Germinal center (tissue), 1 donor: ENCODE data around the gene RDH16.
"Not testable (repeated sequence)": the region's sequence is repeated elsewhere in the genome, so short reads cannot be mapped to it uniquely, and the experiment has no call there.

Experiments
- DNase-seq: peaks from one replicate; pipeline ENCODE4 v3.0.0; 2012; ENCODE audit warnings: mixed read lengths, low spot score

RDH16 gene

DNA sequence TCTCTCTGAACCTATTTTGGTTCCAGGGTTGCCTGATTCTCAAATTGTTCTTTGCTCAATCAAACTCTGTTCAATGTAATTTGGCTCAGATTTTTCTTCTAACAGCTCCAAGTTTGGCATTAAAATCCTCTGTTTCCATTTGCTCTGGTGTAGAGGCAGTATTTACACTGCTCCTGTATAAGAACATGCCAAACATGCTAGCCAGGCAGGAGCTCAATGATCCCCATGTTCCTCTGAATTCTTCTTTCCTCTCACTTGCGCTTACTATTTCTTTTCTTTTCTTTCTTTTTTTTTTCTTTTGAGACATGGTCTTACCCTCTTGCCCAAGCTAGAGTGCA is 40.4 kb downstream of the RDH16 start:
- DNase-seq = no peak

DNA sequence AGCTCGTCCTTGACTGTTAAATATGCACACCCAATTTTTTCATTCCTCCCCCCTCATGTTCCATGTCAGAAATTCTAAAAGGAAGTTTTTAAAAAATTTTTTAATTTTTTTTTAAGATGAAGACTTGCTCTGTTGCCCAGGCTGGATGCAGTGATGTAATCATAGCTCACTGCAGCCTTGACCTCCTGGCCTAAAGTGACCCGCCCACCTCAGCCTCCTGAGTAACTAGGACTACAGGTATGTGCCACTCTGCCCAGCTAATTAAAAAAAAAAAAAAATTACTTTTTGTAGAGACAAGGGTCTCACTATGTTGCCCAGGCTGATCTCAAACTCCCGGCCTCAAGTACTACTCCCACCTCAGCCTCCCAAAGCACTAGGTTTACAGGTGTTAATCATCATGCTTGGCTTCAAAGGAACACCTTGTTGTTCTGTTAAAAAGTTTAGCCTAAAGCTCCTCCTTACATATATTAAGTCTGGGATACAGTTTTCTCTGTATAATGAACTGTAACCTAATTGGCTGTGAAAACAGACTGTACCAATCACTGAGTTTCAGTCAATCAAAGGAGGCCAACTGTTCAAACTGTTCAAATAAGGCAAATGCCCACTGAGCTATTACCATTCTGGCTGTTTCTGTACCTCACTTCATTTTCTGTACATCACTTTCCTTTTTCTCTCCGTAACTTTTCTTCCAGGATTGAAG is 41.0 kb downstream of the RDH16 start:
- DNase-seq = no peak

- DNase-seq = no peak
Measured at GRCh38 chr12:56914724-56915123, 42.7 kb downstream of the RDH16 start.

DNA sequence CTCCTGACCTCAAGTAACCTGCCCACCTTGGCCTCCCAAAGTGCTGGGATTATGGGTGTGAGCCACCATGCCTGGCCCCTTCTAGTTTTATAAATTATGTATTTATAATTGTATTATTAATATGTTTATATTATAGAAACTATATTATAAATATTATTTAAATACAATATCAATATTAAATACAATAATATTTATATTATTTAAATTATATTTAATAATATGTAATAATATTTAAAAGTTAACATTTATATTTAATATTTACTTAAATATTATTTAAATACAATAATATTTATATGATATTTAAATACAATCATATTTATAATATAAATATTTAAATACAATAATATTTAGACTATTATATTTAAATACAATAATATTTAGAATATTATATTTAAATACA is 43.2 kb downstream of the RDH16 start:
- DNase-seq = no peak

DNA sequence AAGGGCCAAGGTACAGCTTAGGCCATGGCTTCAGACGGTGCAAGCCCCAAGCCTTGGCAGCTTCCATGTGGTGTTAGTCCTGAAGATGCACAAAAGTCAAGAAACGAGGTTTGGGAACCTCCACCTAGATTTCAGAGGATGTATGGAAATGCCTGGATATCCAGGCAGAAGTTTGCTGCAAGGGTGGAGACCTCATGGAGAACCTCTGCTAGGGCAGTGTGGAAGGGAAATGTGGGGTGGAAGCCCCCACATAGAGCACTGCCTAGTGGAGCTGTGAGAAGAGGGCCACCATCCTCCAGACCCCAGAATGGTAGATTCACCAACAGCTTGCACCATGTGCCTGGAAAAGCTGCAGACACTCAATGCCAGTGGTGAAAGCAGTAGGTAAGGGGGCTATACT is 48.0 kb downstream of the RDH16 start:
- DNase-seq = not testable (repeated sequence)

DNA sequence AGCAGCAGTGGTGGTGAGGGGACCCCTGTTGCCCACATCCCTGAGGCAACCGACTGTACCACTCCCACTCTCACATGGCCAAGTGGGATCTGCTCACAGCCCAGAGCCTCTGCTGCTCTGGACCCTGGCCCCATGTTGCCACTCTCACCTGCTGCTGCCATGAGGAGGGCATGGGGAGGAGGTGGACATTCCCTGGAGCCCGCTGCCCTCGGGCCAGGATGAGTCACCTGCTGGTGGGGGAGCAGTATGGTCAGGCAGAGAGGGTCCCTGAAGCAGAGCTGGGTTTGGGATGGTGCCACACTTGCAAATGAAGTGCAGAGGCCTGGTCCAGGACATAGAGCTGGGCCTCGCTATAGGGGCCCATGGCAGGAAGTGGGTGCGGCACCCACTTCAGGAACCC is 49.3 kb downstream of the RDH16 start:
- DNase-seq = no peak

DNA sequence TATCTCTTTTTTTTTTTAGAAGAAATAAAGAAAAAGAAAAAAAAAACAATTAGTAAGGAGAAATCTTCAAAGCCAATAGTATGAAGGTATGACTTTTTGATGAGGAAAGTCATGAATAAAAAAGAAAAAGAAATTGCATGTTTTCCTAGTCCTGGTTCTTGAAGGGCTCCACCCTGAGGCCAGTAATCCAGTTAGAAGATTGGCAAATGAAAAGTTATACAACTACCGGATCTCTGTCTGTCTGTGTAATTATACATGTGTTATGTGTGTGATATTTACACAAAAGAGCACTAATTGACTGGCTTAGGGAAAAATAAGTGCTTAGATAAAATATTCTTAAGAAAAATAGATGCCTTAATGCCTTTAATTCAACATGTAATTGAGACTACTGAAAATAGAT is 51.6 kb downstream of the RDH16 start:
- no peak for DNase-seq

DNA sequence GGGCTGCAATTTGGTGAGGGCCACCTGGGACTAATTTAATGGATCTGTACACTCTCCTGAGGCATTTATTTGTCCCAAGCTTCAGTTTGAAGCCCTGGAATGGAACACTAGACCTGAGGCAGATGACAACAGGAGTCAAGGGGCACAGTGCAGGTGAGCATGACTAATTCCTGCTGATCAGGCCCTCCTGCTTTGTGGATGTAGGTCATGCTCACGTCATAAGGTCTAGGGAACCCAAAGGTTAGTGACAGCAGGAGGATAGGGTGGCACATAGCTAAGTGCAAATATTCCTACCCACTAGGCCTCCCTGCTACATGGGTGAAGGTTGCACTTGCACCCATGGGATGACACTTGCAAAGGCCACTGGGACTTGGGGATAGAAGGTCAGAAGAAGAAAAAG is 54.0 kb downstream of the RDH16 start:
- no peak for DNase-seq
